B cell (primary cell): ENCODE measurements around the gene CIBAR2. TPM values are rescaled to one million over a fixed set of nuclear protein-coding genes. Genes with fewer than 3 reads are reported as not detected.

Experiments
- ATAC-seq: fragments of 200-7000 bp; cut with Tn5 transposase; one replicate; pipeline ENCODE4 v1.10.0; 2021; ENCODE audit warnings: low read depth, mild to moderate bottlenecking, moderate number of reproducible peaks, moderate library complexity
- CTCF ChIA-PET: fragments of 350-600 bp; sonication (Branson Sonifier 250); formaldehyde crosslinking; loops from one replicate; lab custom pipeline; 2021; ENCODE audit warnings: antibody characterized with exemption, inconsistent platforms; lab: Charles Lee
- POLR2A ChIA-PET: fragments of 350-600 bp; sonication (Branson Sonifier 250); formaldehyde crosslinking; loops from one replicate; lab custom pipeline; 2021; ENCODE audit warnings: antibody characterized with exemption; lab: Charles Lee
- DNase-seq: peaks from one replicate; pipeline ENCODE4 v3.0.0; 2013
- H2AFZ ChIP-seq: 2 replicates; pipeline ENCODE4 v1.6.1; 2012; ENCODE audit warnings: mild to moderate bottlenecking, low read depth, low read length; ENCODE audit not compliant: insufficient read depth, poor library complexity, severe bottlenecking
- H3K27ac ChIP-seq, 2 donors: 1 replicate in 1 of 2; 2 replicates in 1 of 2; pipeline ENCODE4 v1.5.1; 2012 to 2013; ENCODE audit warnings: low read length in 2 of 2, mild to moderate bottlenecking in 2 of 2, moderate library complexity in 1 of 2
- H3K27me3 ChIP-seq, 4 experiments: fragments of 200-600 bp in 1 of 4; sonication (generic) in 1 of 4; replicated peaks in 1 of 4; 1 replicate in 2 of 4; 2 replicates in 2 of 4; pipeline versions ENCODE4 v1.6.1 to v1.7.0; 2013 to 2016; ENCODE audit warnings: low read length in 3 of 4, mild to moderate bottlenecking in 2 of 4, mixed read lengths in 1 of 4, moderate library complexity in 1 of 4; ENCODE audit not compliant: insufficient read depth in 4 of 4, control insufficient read depth in 3 of 4; ENCODE audit errors: control extremely low read depth in 1 of 4
- H3K36me3 ChIP-seq, 2 experiments: replicated peaks in 1 of 2; 1 replicate in 1 of 2; 2 replicates in 1 of 2; pipeline versions ENCODE4 v1.6.1 to v1.7.1; 2013; ENCODE audit warnings: low read length in 1 of 2; ENCODE audit not compliant: insufficient read depth in 2 of 2, control insufficient read depth in 1 of 2; ENCODE audit errors: control extremely low read depth in 1 of 2, extremely low read depth in 1 of 2
- H3K4me1 ChIP-seq, 2 donors: fragments of 200-600 bp in 1 of 2; sonication (generic) in 1 of 2; 1 replicate in 1 of 2; 2 replicates in 1 of 2; pipeline versions ENCODE4 v1.5.1 to v1.6.1; 2013 to 2017; ENCODE audit warnings: low read length in 2 of 2; ENCODE audit not compliant: control insufficient read depth in 2 of 2, insufficient read depth in 2 of 2
- H3K4me2 ChIP-seq: replicated peaks from 2 replicates; pipeline ENCODE3; 2012; ENCODE audit warnings: mild to moderate bottlenecking, low read depth, low read length; ENCODE audit not compliant: poor library complexity, severe bottlenecking
- H3K4me3 ChIP-seq, 5 experiments: fragments of 200-600 bp in 1 of 5; sonication (generic) in 1 of 5; 1 replicate in 3 of 5; 2 replicates in 2 of 5; pipeline versions ENCODE4 v1.5.1 to v1.7.0; 2011 to 2016; ENCODE audit warnings: low read length in 4 of 5, mild to moderate bottlenecking in 4 of 5, low read depth in 2 of 5, control low read depth in 1 of 5, moderate library complexity in 1 of 5; ENCODE audit not compliant: insufficient read depth in 1 of 5; ENCODE audit errors: control extremely low read depth in 1 of 5, extremely low read depth in 1 of 5
- H3K79me2 ChIP-seq: fragments of 200-600 bp; sonication (generic); one replicate; pipeline ENCODE4 v1.6.0; 2016; ENCODE audit warnings: low read length; ENCODE audit not compliant: control insufficient read depth, insufficient read depth
- H3K9ac ChIP-seq: fragments of 200-600 bp; sonication (generic); 2 replicates; pipeline ENCODE4 v1.6.1; 2017; ENCODE audit warnings: mild to moderate bottlenecking, low read length, moderate library complexity
- H3K9me3 ChIP-seq, 3 donors: one replicate each; pipeline versions ENCODE4 v1.6.1 to v1.7.1; 2013; ENCODE audit warnings: low read length in 2 of 3; ENCODE audit not compliant: control insufficient read depth in 2 of 3, insufficient read depth in 1 of 3; ENCODE audit errors: control extremely low read depth in 1 of 3
- H4K20me1 ChIP-seq: 2 replicates; pipeline ENCODE4 v1.6.0; 2012; ENCODE audit warnings: mild to moderate bottlenecking, low read length; ENCODE audit not compliant: insufficient read depth, control insufficient read depth, poor library complexity, severe bottlenecking
- H3K27ac Mint-ChIP-seq: one replicate; pipeline ENCODE4 v1.8.0; 2021; ENCODE audit warnings: mixed read lengths
- H3K27me3 Mint-ChIP-seq: one replicate; pipeline ENCODE4 v1.8.0; 2021; ENCODE audit warnings: mixed read lengths
- H3K4me1 Mint-ChIP-seq: one replicate; pipeline ENCODE4 v1.8.0; 2021; ENCODE audit warnings: mixed read lengths
- H3K4me3 Mint-ChIP-seq: one replicate; pipeline ENCODE4 v1.8.0; 2021; ENCODE audit warnings: mixed read lengths
- H3K9me3 Mint-ChIP-seq: one replicate; pipeline ENCODE4 v1.8.0; 2022; ENCODE audit warnings: mixed read lengths; ENCODE audit not compliant: insufficient read depth
- EZH2 ChIP-seq: IDR thresholded peaks from 2 replicates; pipeline ENCODE4 v1.6.1; 2012; ENCODE audit warnings: borderline replicate concordance, low read depth, mild to moderate bottlenecking, moderate library complexity, low read length; ENCODE audit not compliant: insufficient read depth, poor library complexity, severe bottlenecking
- WGBS: methylation state at CpG from one replicate; pipeline ENCODE4 v1.1.5; 2013; ENCODE audit warnings: missing lambda C conversion rate; ENCODE audit not compliant: insufficient coverage; 5-methylcytosine and 5-hydroxymethylcytosine counted together
- intact Hi-C: fragments of 100-400 bp; cut with micrococcal nuclease; formaldehyde crosslinking; loops from one replicate; pipeline ENCODE4 v1.10.0; 2022
- polyA plus RNA-seq: library from polyadenylated mRNA; depleted of rRNA; stranded (reverse); fragments of >200 nt; gene quantifications from 2 replicates; pipeline ENCODE4 v1.2.3, GENCODE V29; 2012
- total RNA-seq, 2 donors: library from RNA; stranded (reverse); fragments of 120-200 nt in 1 of 2; gene quantifications; 1 replicate in 1 of 2; 2 replicates in 1 of 2; pipeline versions ENCODE4 v1.2.3 to v1.2.4, GENCODE V29; 2013 to 2022
- TF ChIP-seq, protein P1 (sequence below): fragments of 200-600 bp; IDR thresholded peaks from one replicate; pipeline ENCODE4 v1.8.0; 2022; ENCODE audit warnings: antibody characterized with exemption, mild to moderate bottlenecking

The CIBAR2 gene
- total and polyA plus RNA-seq, 2 donors (not counting 1 experiment from before 2014, with no cell fraction given) = not detected

DNA sequence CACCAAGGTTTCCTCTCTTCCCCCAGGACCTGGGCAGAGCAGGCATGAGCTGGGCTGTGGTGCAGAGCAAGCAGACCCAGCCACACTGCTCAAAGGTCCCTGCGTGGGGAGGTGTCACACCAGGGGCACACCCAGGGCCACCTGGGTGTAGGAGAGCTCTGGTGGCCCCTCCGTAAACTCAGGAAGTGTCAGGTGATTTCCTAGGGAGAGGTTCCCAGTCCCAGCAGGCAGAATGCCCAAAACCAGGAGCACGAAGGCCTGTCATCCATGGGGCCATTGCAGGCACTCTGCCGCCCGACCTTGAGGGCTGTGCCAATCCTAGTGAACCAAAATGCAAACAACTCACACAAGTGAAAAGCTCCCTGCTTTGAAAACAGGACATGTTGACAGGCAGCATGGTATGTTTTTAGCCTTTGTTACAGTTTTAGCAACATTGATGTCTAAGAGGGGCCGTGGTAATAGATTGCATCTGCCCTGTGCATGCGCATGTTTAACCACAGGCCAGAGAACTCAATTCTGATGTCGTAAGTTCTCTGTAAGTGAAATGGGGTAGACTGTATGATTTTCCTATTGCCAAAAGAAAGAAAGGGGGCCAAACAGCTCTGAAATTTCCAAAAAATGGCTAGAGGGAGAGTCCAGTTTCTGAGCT, 21.3 kb downstream of the CIBAR2 start:
- Histone ChIP-seq H3K4me3 (no peak overlapping the region), H3K9ac (no peak overlapping the region), H3K36me3 (no peaks in the 10 kb centered on the region), H3K27me3 (peaks cover 0 to 2% (median under 1%) of the 10 kb centered on the region in 4 experiments), H2AFZ (no peak overlapping the region), H3K4me1 (no peaks in the 10 kb centered on the region), H3K4me2 (no peak overlapping the region), H3K79me2 (no peaks in the 10 kb centered on the region), H4K20me1 (no peaks in the 10 kb centered on the region), H3K9me3 (no peaks in the 10 kb centered on the region), H3K27ac (no peak overlapping the region)
- ChIA-PET POLR2A (no interaction called here), CTCF (interaction anchor here (1.0 kb wide), 1 partner anchor 166 kb away, joined by 3 read pairs; no protein-coding TSS in a partner anchor)
- no peak for ATAC-seq
- Mint-ChIP-seq H3K27ac (no peak overlapping the region), H3K4me3 (no peak overlapping the region), H3K4me1 (peaks cover 1% of the 10 kb centered on the region), H3K27me3 (peaks cover 11% of the 10 kb centered on the region), H3K9me3 (no peaks in the 10 kb centered on the region)
- WGBS = 78% methylated on average over 8 of the region's 8 CpGs
- DNase-seq = no peak
- intact Hi-C loops = no loop called here
- no peak for TF ChIP-seq EZH2

DNA sequence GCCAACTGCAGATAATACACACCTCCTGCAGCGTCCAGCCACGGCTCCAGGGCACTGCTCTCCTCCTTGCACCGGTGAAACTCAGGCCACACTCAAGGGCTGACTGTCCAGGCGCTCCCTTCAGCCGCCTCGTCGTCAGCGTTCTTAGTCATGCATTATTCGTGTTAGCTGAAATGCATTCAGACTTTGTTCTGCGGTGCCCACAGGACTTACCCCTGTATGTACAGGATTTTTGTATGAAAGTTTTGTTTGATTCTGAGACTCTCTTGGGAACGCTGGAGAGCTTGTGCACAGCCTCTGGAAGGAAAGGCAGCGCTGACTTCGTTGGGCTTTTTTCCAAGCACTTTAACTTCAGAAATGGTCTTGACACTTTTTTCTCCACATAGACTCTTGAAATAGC, 22.1 kb downstream of the CIBAR2 start:
- Histone ChIP-seq H3K27me3 (peaks cover 0 to 9% (median 4%) of the 10 kb centered on the region in 4 experiments), H3K9ac (no peak overlapping the region), H3K79me2 (no peaks in the 10 kb centered on the region), H3K4me3 (no peak overlapping the region), H2AFZ (no peak overlapping the region), H3K4me2 (no peak overlapping the region), H3K36me3 (no peaks in the 10 kb centered on the region), H3K4me1 (peaks cover 0 to 2% of the 10 kb centered on the region in 2 donors), H3K27ac (no peak overlapping the region), H4K20me1 (no peaks in the 10 kb centered on the region), H3K9me3 (no peaks in the 10 kb centered on the region)
- no peak overlapping the region for H3K4me3 Mint-ChIP-seq
- H3K9me3 Mint-ChIP-seq = no peaks in the 10 kb centered on the region
- ChIA-PET CTCF (no interaction called here), POLR2A (no interaction called here)
- H3K27me3 Mint-ChIP-seq = peaks cover 14% of the 10 kb centered on the region
- intact Hi-C loops = no loop called here
- no peak for DNase-seq
- no peak for ATAC-seq
- TF ChIP-seq, protein P1, sequence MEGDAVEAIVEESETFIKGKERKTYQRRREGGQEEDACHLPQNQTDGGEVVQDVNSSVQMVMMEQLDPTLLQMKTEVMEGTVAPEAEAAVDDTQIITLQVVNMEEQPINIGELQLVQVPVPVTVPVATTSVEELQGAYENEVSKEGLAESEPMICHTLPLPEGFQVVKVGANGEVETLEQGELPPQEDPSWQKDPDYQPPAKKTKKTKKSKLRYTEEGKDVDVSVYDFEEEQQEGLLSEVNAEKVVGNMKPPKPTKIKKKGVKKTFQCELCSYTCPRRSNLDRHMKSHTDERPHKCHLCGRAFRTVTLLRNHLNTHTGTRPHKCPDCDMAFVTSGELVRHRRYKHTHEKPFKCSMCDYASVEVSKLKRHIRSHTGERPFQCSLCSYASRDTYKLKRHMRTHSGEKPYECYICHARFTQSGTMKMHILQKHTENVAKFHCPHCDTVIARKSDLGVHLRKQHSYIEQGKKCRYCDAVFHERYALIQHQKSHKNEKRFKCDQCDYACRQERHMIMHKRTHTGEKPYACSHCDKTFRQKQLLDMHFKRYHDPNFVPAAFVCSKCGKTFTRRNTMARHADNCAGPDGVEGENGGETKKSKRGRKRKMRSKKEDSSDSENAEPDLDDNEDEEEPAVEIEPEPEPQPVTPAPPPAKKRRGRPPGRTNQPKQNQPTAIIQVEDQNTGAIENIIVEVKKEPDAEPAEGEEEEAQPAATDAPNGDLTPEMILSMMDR = no peak
- TF ChIP-seq EZH2 = no peak
- WGBS = 84% methylated on average over 11 of the region's 13 CpGs
- peaks cover 4% of the 10 kb centered on the region for H3K4me1 Mint-ChIP-seq
- no peak overlapping the region for H3K27ac Mint-ChIP-seq
